Measurements from ENCODE around the gene NMNAT2.

Gene NMNAT2

DNA sequence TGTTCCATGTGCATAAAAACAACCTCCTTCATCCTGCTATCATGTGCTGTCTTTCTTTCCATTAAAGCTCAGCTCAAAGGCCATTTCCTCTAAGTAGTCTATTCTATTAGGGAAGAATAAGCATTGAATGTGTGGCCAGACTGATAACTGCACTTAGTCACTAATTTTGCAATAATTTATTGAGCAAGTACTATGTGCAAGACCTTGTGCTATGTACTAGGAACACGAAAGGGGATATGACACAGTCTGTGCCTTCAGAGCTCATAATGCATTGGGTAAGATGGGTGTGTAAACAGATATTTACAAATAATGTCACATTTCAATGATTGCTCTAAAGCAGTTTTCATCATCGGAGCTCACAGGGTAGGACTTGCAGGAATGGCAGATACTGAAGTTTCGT is 54.2 kb downstream of the NMNAT2 start:
- H3K36me3 Mint-ChIP-seq (ENCODE audit: low read depth), result no peaks in the 10 kb centered on the region
- H3K27ac Mint-ChIP-seq, result no peak overlapping the region
- H3K9me3 Mint-ChIP-seq, result no peaks in the 10 kb centered on the region
- H3K4me3 Mint-ChIP-seq, result no peak overlapping the region
- no peaks in the 10 kb centered on the region for H3K4me1 Mint-ChIP-seq (ENCODE audit: low read depth)
- H3K27me3 Mint-ChIP-seq, result peaks cover 10% of the 10 kb centered on the region

DNA sequence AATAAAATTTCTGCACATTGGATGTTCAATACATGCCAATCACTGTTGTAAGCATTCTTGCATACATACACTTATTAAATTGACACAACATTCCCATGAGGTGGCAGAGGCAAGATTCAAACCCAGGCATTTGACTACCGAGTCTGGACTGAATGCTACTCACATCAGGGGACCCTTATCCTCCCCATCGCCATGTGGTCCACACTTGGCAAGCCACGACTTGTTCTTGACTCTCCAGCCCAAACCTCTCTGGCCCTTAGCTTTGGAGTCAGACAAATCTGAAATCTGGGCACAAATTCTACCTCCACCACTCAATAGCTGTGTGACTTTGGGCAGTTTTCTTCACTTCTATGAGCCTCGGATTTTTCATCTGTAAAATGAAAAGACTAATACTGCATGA is 57.1 kb downstream of the NMNAT2 start:
- Mint-ChIP-seq H3K9me3 (no peaks in the 10 kb centered on the region), H3K4me1 (ENCODE audit: low read depth) (no peaks in the 10 kb centered on the region), H3K36me3 (ENCODE audit: low read depth) (no peaks in the 10 kb centered on the region), H3K4me3 (no peak overlapping the region), H3K27me3 (peaks cover 17% of the 10 kb centered on the region), H3K27ac (no peak overlapping the region)

DNA sequence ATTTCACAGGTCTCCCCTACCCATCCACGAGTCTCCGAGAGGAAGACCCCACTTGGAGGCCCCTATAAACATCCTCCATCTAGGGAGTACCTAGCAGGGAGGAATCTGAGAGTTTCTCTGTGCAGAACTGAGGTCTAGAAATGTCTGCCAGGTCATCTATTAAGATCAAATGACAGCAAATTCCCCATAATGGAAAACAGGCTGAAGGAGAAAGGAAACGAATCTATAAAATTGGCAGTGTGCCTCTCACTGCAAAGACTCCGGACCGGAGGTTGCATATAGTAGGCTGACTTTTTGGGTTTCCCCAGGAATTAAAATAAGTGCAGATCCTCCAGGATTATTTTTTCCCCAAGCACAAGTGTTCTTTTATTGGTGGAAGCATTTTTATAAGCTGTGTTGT is 57.7 kb downstream of the NMNAT2 start:
- H3K27me3 Mint-ChIP-seq, result peaks cover 17% of the 10 kb centered on the region
- H3K4me1 Mint-ChIP-seq (ENCODE audit: low read depth), result no peaks in the 10 kb centered on the region
- no peak overlapping the region for H3K27ac Mint-ChIP-seq
- no peaks in the 10 kb centered on the region for H3K36me3 Mint-ChIP-seq (ENCODE audit: low read depth)
- H3K9me3 Mint-ChIP-seq, result no peaks in the 10 kb centered on the region
- H3K4me3 Mint-ChIP-seq, result no peak overlapping the region

DNA sequence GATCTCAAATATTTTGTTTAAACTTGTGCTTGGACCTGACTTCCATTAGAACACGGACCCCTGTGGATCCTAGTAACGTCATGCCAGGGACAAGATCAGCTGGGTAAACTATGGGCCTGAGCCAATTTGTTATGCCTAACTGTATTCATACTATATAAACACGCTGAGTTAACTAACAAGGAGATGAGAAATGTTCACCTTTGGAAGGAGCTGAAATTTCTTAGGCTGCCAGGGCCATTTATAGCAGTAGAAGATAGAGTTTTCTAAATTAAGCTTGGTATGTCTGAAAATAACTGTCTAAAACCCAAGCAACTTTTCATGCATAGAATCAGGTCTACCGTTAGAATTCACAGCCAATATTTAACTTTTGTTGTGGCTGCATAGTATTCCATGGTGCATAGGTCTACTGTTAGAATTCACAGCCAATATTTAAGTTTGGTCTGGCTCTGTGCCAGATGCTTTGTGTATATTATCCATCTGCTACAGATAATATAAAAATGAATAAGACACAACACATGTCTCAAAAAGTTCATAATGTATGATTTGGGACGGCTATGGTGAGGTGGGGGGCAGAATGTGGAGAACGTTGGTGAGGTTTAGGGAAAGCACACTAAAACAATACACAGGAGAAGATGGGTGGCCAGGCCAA is 61.5 kb downstream of the NMNAT2 start:
- Mint-ChIP-seq H3K4me3 (no peak overlapping the region), H3K27me3 (peaks cover 13% of the 10 kb centered on the region), H3K4me1 (ENCODE audit: low read depth) (no peaks in the 10 kb centered on the region), H3K9me3 (no peaks in the 10 kb centered on the region), H3K27ac (no peak overlapping the region), H3K36me3 (ENCODE audit: low read depth) (no peaks in the 10 kb centered on the region)

DNA sequence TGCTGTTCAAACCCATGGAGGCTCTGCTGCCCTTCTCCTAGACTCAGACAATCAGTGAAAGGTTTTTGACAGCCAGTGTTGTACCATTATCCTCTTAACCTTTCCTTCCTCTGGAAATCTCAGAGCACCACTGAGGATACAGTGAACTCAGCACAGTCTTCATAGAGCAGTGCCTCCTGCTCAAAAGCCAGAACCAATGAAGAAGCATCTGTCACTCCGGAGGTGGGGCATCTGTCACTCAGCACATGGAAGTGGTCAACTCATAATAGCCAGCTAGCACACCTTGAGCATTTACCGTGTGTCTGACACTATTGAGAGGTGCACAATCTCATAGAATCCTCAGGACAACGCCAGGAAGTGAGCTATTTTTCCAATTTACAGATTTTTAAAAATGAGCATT is 62.4 kb downstream of the NMNAT2 start:
- H3K4me3 Mint-ChIP-seq, result no peak overlapping the region
- H3K4me1 Mint-ChIP-seq (ENCODE audit: low read depth), result no peaks in the 10 kb centered on the region
- H3K27me3 Mint-ChIP-seq, result peaks cover 13% of the 10 kb centered on the region
- H3K9me3 Mint-ChIP-seq, result no peaks in the 10 kb centered on the region
- H3K36me3 Mint-ChIP-seq (ENCODE audit: low read depth), result no peaks in the 10 kb centered on the region
- H3K27ac Mint-ChIP-seq, result no peak overlapping the region

DNA sequence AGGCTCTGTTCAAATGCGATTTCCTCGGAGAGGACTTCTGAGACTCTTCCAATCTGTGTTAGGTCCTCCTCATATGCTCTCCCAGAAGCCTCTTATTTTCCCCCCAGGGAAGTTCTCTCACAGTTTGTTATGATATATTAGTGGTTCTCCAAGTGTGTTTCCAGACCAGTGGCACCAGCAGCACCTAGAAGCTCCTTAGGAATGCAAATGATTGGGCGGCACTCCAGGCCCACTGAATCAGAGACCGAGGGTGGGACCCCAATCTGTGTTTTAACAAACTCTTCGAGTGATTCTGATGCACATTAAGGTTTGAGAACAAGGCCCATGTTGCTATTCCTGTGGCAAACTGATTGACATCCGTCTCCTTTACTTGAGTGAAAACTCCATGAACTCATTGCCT is 63.0 kb downstream of the NMNAT2 start:
- no peaks in the 10 kb centered on the region for H3K9me3 Mint-ChIP-seq
- no peaks in the 10 kb centered on the region for H3K36me3 Mint-ChIP-seq (ENCODE audit: low read depth)
- H3K27me3 Mint-ChIP-seq, result peaks cover 11% of the 10 kb centered on the region
- H3K4me1 Mint-ChIP-seq (ENCODE audit: low read depth), result no peaks in the 10 kb centered on the region
- H3K4me3 Mint-ChIP-seq, result no peak overlapping the region
- no peak overlapping the region for H3K27ac Mint-ChIP-seq

DNA sequence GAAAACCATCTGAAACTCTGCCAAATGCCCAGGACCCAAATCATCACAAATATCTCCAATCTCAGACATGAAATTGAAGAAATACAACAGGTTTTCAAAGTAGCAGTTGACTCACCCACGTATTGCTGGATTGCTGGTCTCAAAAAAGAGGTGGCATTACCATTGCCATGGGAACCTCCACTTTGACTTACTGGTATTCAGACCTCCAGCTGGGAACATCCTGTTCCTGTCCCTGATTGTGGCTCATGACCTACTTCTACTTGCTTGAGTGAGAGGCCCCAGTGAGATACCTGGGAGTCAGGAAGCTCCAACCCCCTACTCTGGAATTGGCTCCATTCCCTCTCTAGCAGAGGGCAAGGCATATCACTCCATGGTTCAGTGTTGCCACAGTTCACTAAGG is 64.6 kb downstream of the NMNAT2 start:
- H3K4me1 Mint-ChIP-seq (ENCODE audit: low read depth), result no peaks in the 10 kb centered on the region
- no peak overlapping the region for H3K27ac Mint-ChIP-seq
- H3K9me3 Mint-ChIP-seq, result no peaks in the 10 kb centered on the region
- no peaks in the 10 kb centered on the region for H3K36me3 Mint-ChIP-seq (ENCODE audit: low read depth)
- no peak overlapping the region for H3K4me3 Mint-ChIP-seq
- H3K27me3 Mint-ChIP-seq, result peaks cover 7% of the 10 kb centered on the region

DNA sequence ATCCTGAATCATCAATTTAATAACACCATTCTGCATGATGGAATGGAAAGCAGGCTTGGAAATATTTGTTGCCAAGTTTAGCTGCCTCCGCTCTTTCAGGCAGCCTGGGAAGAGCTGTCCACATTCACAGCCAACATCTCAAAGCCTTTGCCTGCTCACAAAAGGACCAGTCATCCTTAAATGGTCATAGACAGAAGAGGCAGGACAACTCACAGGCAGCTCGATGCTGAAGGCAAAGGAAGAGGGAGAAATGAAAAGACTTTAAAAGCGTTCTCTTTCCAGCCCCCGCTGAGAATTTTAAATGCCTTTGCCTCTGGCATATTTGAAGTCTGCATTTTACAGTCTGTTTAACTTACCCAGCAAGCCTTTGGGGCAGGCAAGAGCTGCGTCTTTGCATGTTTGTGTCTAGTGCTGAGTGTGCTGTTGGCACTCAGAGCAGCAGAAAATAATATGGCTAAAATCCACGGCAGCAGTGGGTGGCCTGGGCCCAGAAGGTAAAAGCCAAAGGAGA is 68.9 kb downstream of the NMNAT2 start:
- Mint-ChIP-seq H3K27ac (no peak overlapping the region), H3K4me3 (no peak overlapping the region), H3K9me3 (no peaks in the 10 kb centered on the region), H3K4me1 (ENCODE audit: low read depth) (no peaks in the 10 kb centered on the region), H3K27me3 (peaks cover 11% of the 10 kb centered on the region), H3K36me3 (ENCODE audit: low read depth) (no peaks in the 10 kb centered on the region)

DNA sequence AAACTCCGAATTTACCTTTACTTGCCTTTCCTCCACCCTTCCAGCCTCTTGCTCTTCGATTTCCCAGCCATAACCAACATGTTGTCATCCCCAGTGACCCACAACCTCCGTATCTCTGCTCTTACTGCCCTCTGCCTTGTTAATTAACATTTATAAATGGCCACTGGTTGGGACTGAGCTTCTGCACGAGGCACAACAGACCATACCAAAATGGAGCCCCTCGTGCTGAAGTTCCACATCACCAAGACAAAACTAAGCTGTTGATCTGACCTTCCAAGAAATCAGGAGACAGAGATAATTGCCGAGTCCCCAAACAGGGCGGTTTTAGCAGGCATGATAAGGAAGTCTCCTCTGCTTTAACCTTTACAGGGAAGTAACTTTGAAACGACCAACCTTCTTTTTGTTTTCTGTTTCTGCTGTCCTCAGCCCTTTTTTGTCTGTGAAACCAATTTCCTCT is 71.9 kb downstream of the NMNAT2 start:
- Mint-ChIP-seq H3K4me3 (no peak overlapping the region), H3K27me3 (peaks cover 11% of the 10 kb centered on the region), H3K9me3 (no peaks in the 10 kb centered on the region), H3K4me1 (ENCODE audit: low read depth) (no peaks in the 10 kb centered on the region), H3K27ac (no peak overlapping the region), H3K36me3 (ENCODE audit: low read depth) (no peaks in the 10 kb centered on the region)

DNA sequence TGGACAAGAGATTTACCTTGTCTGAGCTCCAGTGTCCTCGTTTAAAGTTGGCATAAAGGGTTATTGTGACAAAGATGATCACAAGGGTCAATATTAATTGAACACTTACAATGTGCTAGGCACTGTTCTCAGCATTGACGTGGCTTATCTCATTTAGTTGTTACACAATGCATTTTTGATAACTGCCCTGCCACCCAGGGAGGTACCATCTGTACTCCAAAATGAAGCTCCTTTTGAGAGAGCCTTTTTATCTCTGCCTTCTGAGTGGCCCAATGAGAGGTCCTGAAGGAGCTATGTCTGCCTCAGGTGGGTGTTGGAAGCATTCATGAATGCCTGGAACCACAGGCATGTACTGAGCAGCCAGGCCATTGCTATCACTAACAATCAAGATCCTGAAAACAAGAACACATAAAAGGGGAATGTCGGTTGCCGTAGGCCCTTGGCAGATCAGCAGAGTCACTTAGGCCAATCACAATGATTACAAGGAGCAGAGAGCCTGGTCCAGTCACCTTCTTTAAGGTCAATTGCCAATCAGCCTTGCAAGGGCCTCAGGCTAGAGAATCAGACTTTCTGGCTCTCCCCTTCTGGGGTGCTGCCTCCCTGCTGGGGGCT is 78.5 kb downstream of the NMNAT2 start:
- Mint-ChIP-seq H3K4me1 (ENCODE audit: low read depth) (no peaks in the 10 kb centered on the region), H3K27ac (no peak overlapping the region), H3K9me3 (no peaks in the 10 kb centered on the region), H3K4me3 (no peak overlapping the region), H3K27me3 (peaks cover 21% of the 10 kb centered on the region), H3K36me3 (ENCODE audit: low read depth) (no peaks in the 10 kb centered on the region)

DNA sequence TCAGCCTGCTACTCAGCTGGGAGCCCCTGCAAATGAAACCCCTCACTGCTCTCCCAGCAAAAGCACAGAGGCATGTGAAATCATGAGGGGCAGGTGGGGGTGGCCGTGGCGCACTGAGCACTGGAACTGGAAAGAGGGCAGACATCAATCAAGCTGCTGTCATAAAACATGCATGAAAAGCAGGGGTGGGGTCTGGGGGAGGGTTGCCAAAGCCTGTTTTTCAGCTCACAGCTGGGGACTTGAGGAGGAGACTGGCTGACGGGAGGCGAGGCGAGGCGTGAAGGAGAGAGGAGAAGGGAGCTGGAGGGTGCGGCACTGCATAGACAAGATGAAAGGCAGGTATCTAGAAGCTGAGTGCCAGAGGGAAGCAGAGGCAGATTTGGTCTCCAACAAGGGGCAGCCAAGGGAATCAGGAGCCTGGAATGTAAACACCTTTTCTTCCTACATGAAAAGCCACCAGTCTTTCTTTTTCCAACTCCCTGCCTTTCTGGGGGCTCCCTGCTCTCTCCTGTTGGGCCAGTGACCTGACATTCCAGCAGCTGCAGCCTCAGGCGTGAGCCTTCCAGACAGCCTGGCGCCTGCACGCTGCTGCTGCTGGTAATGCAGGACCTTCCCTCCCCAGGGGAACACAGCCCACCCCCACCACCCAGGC is 87.0 kb downstream of the NMNAT2 start:
- Mint-ChIP-seq H3K27ac (no peak overlapping the region), H3K36me3 (ENCODE audit: low read depth) (no peaks in the 10 kb centered on the region), H3K4me3 (no peak overlapping the region), H3K27me3 (peaks cover 46% of the 10 kb centered on the region), H3K9me3 (no peaks in the 10 kb centered on the region), H3K4me1 (ENCODE audit: low read depth) (no peaks in the 10 kb centered on the region)

DNA sequence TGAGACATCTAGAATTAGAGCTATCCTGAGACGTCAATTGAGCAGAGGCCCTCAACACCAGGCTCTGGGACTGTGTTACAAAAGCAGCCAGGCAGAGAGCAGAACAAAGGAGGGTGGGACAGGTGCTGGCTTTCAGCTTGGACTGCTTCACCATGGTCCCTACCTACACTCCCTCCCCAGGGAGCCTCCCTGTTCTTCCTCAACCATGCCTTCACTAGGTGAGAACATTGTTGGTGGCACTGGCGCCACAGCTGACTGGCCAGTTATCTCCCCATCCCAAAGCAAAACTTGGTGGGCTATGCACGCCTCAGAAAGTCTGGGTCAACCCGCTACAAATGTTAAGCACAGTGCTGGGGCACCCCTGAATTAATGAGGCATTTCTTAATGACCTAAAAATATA is 87.8 kb downstream of the NMNAT2 start:
- Mint-ChIP-seq H3K4me1 (ENCODE audit: low read depth) (no peaks in the 10 kb centered on the region), H3K27me3 (peaks cover 41% of the 10 kb centered on the region), H3K36me3 (ENCODE audit: low read depth) (no peaks in the 10 kb centered on the region), H3K4me3 (no peak overlapping the region), H3K9me3 (no peaks in the 10 kb centered on the region), H3K27ac (no peak overlapping the region)

DNA sequence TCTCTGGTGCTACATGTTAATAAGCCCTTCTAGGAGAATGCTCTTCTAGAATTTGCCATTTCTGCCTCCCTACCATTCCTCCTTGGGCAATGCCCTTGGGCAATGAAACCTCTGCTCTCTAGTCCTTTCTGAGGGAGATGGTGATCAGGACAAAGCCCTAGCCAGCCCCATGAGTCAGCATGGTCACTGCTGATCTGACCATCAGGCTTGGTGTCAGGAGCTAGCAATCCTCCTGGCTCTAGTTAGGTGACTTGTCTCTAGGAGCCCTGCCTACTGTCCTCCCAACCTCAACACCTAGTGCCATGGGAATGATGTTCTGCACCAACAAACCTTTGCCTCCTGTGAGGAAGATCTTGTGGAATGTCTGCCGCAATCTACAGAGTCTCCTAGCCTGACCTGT is 89.8 kb downstream of the NMNAT2 start:
- H3K27me3 Mint-ChIP-seq, result peaks cover 38% of the 10 kb centered on the region
- no peak overlapping the region for H3K4me3 Mint-ChIP-seq

DNA sequence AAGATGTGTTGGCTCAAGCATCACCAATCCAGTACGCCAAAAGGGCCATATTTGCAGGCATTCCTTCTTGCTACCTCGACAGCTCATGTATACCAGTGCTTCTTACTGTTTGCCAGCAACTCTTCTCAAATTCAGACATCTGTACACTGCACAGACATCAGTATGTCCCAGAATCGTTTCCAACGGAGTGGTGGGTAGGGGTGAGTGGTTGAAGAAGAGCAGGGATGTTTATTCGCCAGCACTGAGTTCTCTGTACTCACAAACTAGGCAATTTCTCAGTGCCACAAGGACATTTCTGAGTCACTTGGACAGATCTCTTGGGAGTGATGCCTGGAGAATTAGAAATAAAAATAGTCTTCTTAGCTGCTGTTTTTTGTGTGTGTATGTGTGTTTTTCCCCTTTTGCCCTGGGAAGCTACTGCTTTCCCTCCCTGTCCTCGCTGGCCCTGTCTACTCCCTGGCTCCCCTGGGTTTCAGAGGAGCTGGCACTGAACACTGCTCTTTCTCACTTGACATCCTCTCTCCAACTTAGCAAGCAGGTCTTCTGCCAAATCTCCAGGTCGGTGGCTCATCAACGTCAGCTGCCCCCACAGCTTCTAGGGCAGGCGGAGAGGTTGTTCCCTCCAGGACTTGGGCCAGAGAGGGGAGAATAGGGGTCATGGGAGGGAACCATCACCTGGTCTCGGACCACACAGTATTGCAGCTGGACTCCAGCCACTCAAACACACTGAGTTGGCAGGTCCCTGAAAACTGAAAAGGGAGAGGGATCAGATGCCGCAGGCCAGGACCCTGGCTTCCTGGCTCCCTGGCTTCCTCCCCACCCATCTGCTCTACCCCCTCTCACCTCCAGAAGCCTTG is 90.5 kb downstream of the NMNAT2 start:
- peaks cover 37% of the 10 kb centered on the region for H3K27me3 Mint-ChIP-seq
- no peaks in the 10 kb centered on the region for H3K36me3 Mint-ChIP-seq (ENCODE audit: low read depth)
- no peaks in the 10 kb centered on the region for H3K4me1 Mint-ChIP-seq (ENCODE audit: low read depth)
- H3K9me3 Mint-ChIP-seq, result no peaks in the 10 kb centered on the region
- H3K4me3 Mint-ChIP-seq, result no peak overlapping the region
- H3K27ac Mint-ChIP-seq, result no peak overlapping the region

More for the DNA sequence above, 89.8 kb downstream of the NMNAT2 start:
- no peak overlapping the region for H3K27ac Mint-ChIP-seq
- no peaks in the 10 kb centered on the region for H3K4me1 Mint-ChIP-seq (ENCODE audit: low read depth)
- H3K9me3 Mint-ChIP-seq, result no peaks in the 10 kb centered on the region
- no peaks in the 10 kb centered on the region for H3K36me3 Mint-ChIP-seq (ENCODE audit: low read depth)
